SK-N-MC (cell line): ENCODE measurements around the gene KRT2.

Source experiments
- EZH2 ChIP-seq: fragments of 200-600 bp; sonication (generic); IDR thresholded peaks from one replicate; pipeline ENCODE4 v1.6.1; 2017; ENCODE audit warnings: antibody characterized with exemption
- FOXP2 ChIP-seq: optimal IDR thresholded peaks from 2 replicates; pipeline ENCODE3; 2011; ENCODE audit warnings: mild to moderate bottlenecking, moderate library complexity; ENCODE audit not compliant: insufficient read depth; ENCODE audit errors: extremely low read length, control extremely low read depth
- POLR2AphosphoS5 ChIP-seq: IDR thresholded peaks from 2 replicates; pipeline ENCODE4 v1.6.1; 2012; ENCODE audit warnings: mild to moderate bottlenecking, low read depth, low read length, borderline replicate concordance

DNA sequence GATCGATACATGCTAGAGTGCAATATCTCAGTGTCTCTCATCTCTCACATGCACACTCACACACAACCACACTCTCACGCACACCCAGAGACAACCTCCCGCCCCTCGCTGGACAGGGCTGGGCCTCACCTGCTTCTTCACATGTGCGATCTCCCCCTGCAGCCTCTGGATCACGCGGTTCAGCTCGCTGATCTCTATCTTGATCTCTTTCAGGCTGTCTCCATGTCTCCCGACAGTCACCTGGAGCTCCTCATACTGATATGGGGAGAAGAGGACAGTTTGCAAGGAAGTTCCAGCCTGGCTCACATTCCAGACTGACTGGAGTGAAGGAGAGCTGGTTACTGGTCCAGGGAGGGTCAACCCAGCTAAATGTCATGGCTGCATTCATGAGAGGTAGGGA lies 4.4 kb downstream of the KRT2 start:
- TF ChIP-seq EZH2 = no peak
- no peak for TF ChIP-seq POLR2AphosphoS5
- TF ChIP-seq FOXP2 = no peak
